Aorta (tissue), 5 donors: ENCODE data around the gene RGS1. TPM values are rescaled to one million over a fixed set of nuclear protein-coding genes. Genes with fewer than 3 reads are reported as not detected.

ENCODE experiments used
- ATAC-seq: fragments of 200-7000 bp; cut with Tn5 transposase; one replicate; pipeline ENCODE4 v1.9.1; 2022; ENCODE audit warnings: moderate library complexity; ENCODE audit not compliant: low FRiP score
- DNase-seq, 2 donors: peaks; one replicate each; pipeline ENCODE4 v3.0.0-alpha.2; 2020
- H3K27ac ChIP-seq, 2 donors: one replicate each; pipeline ENCODE4 v1.5.1; 2013; ENCODE audit warnings: low read length in 2 of 2, mild to moderate bottlenecking in 2 of 2, moderate library complexity in 2 of 2, control low read depth in 1 of 2, inconsistent platforms in 1 of 2, low read depth in 1 of 2
- H3K27me3 ChIP-seq, 2 donors: one replicate each; pipeline ENCODE4 v1.6.1; 2013; ENCODE audit warnings: control low read depth in 1 of 2, low read length in 1 of 2, mild to moderate bottlenecking in 1 of 2, moderate library complexity in 1 of 2; ENCODE audit not compliant: insufficient read depth in 2 of 2, control insufficient read depth in 1 of 2
- H3K36me3 ChIP-seq, 2 donors: one replicate each; pipeline ENCODE4 v1.6.1; 2013; ENCODE audit warnings: control low read depth in 1 of 2, low read length in 1 of 2, mild to moderate bottlenecking in 1 of 2; ENCODE audit not compliant: insufficient read depth in 2 of 2, control insufficient read depth in 1 of 2
- H3K4me1 ChIP-seq, 2 donors: one replicate each; pipeline ENCODE4 v1.6.1; 2013; ENCODE audit warnings: low read length in 2 of 2, control low read depth in 1 of 2, mild to moderate bottlenecking in 1 of 2, moderate library complexity in 1 of 2; ENCODE audit not compliant: insufficient read depth in 2 of 2, control insufficient read depth in 1 of 2
- H3K4me3 ChIP-seq, 2 donors: one replicate each; pipeline ENCODE4 v1.5.1; 2013; ENCODE audit warnings: low read length in 2 of 2, control low read depth in 1 of 2, mild to moderate bottlenecking in 1 of 2
- H3K9me3 ChIP-seq: one replicate; pipeline ENCODE4 v1.6.1; 2013; ENCODE audit warnings: mild to moderate bottlenecking, low read length; ENCODE audit not compliant: control insufficient read depth
- WGBS, 2 donors: extraction: QIAGEN DNeasy Blood & Tissue Kit; methylation state at CpG; one replicate each; pipeline ENCODE4 v1.1.7; 2013; 5-methylcytosine and 5-hydroxymethylcytosine counted together
- intact Hi-C, 2 donors: fragments of 100-400 bp; cut with DNase I; formaldehyde crosslinking; loops; one replicate each; pipeline versions ENCODE4 v1.14.2 to v1.15.0; 2022
- polyA plus RNA-seq, 2 donors: library from polyadenylated mRNA; stranded (reverse); fragments of 200-250 nt; gene quantifications; one replicate each; pipeline ENCODE4 v1.2.3, GENCODE V29; 2013
- total RNA-seq, 2 donors: library from RNA; stranded (reverse); fragmentation: NEBNext Ultra II Directional; extraction: Animal tissue kit (Norgen Biotek cat#: 25700); gene quantifications; one replicate each; pipeline ENCODE4 v1.2.1, GENCODE V29; 2021
- donor health status: healthy with polysubstance abuse.
- donor health status: Bipolar disorder and iron deficiency.
- donor health status: DM: no; HTN: no; CAD: no.
- donor health status: DM: no; HTN: no; CAD: no.
- donor health status: DM: yes; HTN: yes; CAD: no.

RGS1 gene
- total and polyA plus RNA-seq, 4 donors: 4.1 to 43.4 (median 25.0) TPM

- Histone ChIP-seq H3K4me3 (no peak overlapping the region), H3K36me3 (no peaks in the 10 kb centered on the region), H3K9me3 (no peaks in the 10 kb centered on the region), H3K4me1 (no peaks in the 10 kb centered on the region), H3K27ac (no peak overlapping the region), H3K27me3 (no peaks in the 10 kb centered on the region)
- DNase-seq: no peak
- intact Hi-C loops: no loop called here
- ATAC-seq: no peak
- WGBS, 2 donors: 69 to 70% methylated on average over 1 of the region's 1 CpG
Observed at GRCh38 chr1:192574073-192574472, 1.5 kb upstream of the RGS1 start.

GRCh38 chr1:192576190-192577144 is 894 bp downstream of the RGS1 start:
- WGBS, 2 donors: 95 to 97% methylated on average over 1 of the region's 1 CpG
- no peaks in the 10 kb centered on the region for H3K9me3 ChIP-seq
- H3K27me3 ChIP-seq: no peaks in the 10 kb centered on the region
- H3K36me3 ChIP-seq: no peaks in the 10 kb centered on the region
- H3K4me3 ChIP-seq: no peak overlapping the region
- DNase-seq: no peak
- ATAC-seq: no peak
- intact Hi-C loops: no loop called here
- no peaks in the 10 kb centered on the region for H3K4me1 ChIP-seq
- no peak overlapping the region for H3K27ac ChIP-seq

GRCh38 chr1:192577145-192578140 is 1.9 kb downstream of the RGS1 start:
- WGBS, 2 donors: 96 to 97% methylated on average over 2 of the region's 2 CpGs
- intact Hi-C loops: no loop called here
- ATAC-seq: no peak

GRCh38 chr1:192578144-192578909 is 2.8 kb downstream of the RGS1 start:
- Histone ChIP-seq H3K27ac (no peak overlapping the region), H3K36me3 (no peaks in the 10 kb centered on the region), H3K4me3 (no peak overlapping the region), H3K4me1 (no peaks in the 10 kb centered on the region), H3K9me3 (no peaks in the 10 kb centered on the region), H3K27me3 (no peaks in the 10 kb centered on the region)
- 74 to 75% methylated on average over 1 of the region's 1 CpG for WGBS, 2 donors
- ATAC-seq (no peak), DNase-seq (no peak)
- intact Hi-C loops: no loop called here

More at GRCh38 chr1:192577145-192578140, 1.9 kb downstream of the RGS1 start:
- Histone ChIP-seq H3K9me3 (no peaks in the 10 kb centered on the region), H3K36me3 (no peaks in the 10 kb centered on the region), H3K27me3 (no peaks in the 10 kb centered on the region), H3K4me3 (no peak overlapping the region), H3K27ac (no peak overlapping the region), H3K4me1 (no peaks in the 10 kb centered on the region)
- DNase-seq: no peak

GRCh38 chr1:192579010-192579738 is 3.6 kb downstream of the RGS1 start:
- Histone ChIP-seq H3K36me3 (no peaks in the 10 kb centered on the region), H3K27me3 (no peaks in the 10 kb centered on the region), H3K4me3 (no peak overlapping the region), H3K27ac (no peak overlapping the region), H3K9me3 (no peaks in the 10 kb centered on the region), H3K4me1 (no peaks in the 10 kb centered on the region)
- DNase-seq: no peak
- WGBS, 2 donors: 71 to 74% methylated on average over 6 of the region's 6 CpGs
- no peak for ATAC-seq
- intact Hi-C loops: no loop called here

- DNase-seq (no peak), ATAC-seq (peak; percentile 80)
- no peaks in the 10 kb centered on the region for H3K36me3 ChIP-seq
- no peaks in the 10 kb centered on the region for H3K9me3 ChIP-seq
- H3K27me3 ChIP-seq: no peaks in the 10 kb centered on the region
- H3K4me3 ChIP-seq: no peak overlapping the region
- H3K4me1 ChIP-seq: peaks cover 0 to 1% of the 10 kb centered on the region in 2 donors
- WGBS, 2 donors: 86 to 88% methylated on average over 3 of the region's 3 CpGs
- intact Hi-C loops: loop anchor here (1.0 to 2.0 kb wide), 2 partner anchors 102 to 104 kb away; no protein-coding TSS in a partner anchor
- no peak overlapping the region for H3K27ac ChIP-seq
Observed at GRCh38 chr1:192580351-192580962, 4.9 kb downstream of the RGS1 start.

GRCh38 chr1:192581131-192581927 is 5.8 kb downstream of the RGS1 start:
- WGBS, 2 donors: 89 to 91% methylated on average over 4 of the region's 4 CpGs
- H3K4me1 ChIP-seq: peaks cover 0 to 1% of the 10 kb centered on the region in 2 donors
- intact Hi-C loops: loop anchor here in 1 of 2 donors (2.0 kb wide), 1 partner anchor 105 kb away; no protein-coding TSS in a partner anchor

More at GRCh38 chr1:192581131-192581927, 5.8 kb downstream of the RGS1 start:
- H3K27me3 ChIP-seq: no peaks in the 10 kb centered on the region
- H3K36me3 ChIP-seq: no peaks in the 10 kb centered on the region
- no peaks in the 10 kb centered on the region for H3K9me3 ChIP-seq
- no peak overlapping the region for H3K27ac ChIP-seq
- ATAC-seq (no peak), DNase-seq (no peak)
- H3K4me3 ChIP-seq: no peak overlapping the region
